ENCODE measurements around the gene PLA2G4B. TPM values are rescaled to one million over a fixed set of nuclear protein-coding genes. Genes with fewer than 3 reads are reported as not detected.
A peak's percentile ranks its signal among the peaks of the same experiment; 100 is the strongest.

The PLA2G4B gene
- total RNA-seq, 1 donor from 2014 or later, result 9.8 TPM

GRCh38 chr15:41843571-41843970, 4.9 kb downstream of the PLA2G4B start:
- intact Hi-C loops (cut with DNase I), result no loop called here
- ATAC-seq (no peak), DNase-seq (ENCODE audit: low spot score) (no peak)

- ATAC-seq (no peak), DNase-seq (ENCODE audit: low spot score) (no peak)
- intact Hi-C loops (cut with DNase I), result no loop called here
These were observed 6.2 kb downstream of the PLA2G4B start for GRCh38 chr15:41844814-41845213.

GRCh38 chr15:41847206-41847605, 8.6 kb downstream of the PLA2G4B start:
- ATAC-seq (no peak), DNase-seq (ENCODE audit: low spot score) (no peak)
- intact Hi-C loops (cut with DNase I), result no loop called here

- no peak for ATAC-seq
- DNase-seq (ENCODE audit: low spot score), result no peak
- intact Hi-C loops (cut with DNase I), result no loop called here
These were observed 9.3 kb downstream of the PLA2G4B start for GRCh38 chr15:41847981-41848380.

GRCh38 chr15:41848631-41849030, 10.0 kb downstream of the PLA2G4B start:
- ATAC-seq (peak; percentile 32), DNase-seq (ENCODE audit: low spot score) (no peak)
- intact Hi-C loops (cut with DNase I), result no loop called here

- ATAC-seq (no peak), DNase-seq (ENCODE audit: low spot score) (no peak)
- intact Hi-C loops (cut with DNase I), result no loop called here
These were observed 10.6 kb downstream of the PLA2G4B start for GRCh38 chr15:41849204-41849603.

- peak; percentile 27 for ATAC-seq
- intact Hi-C loops (cut with DNase I), result no loop called here
- no peak for DNase-seq (ENCODE audit: low spot score)
These were observed 11.2 kb downstream of the PLA2G4B start for GRCh38 chr15:41849861-41850260.

- intact Hi-C loops (cut with DNase I), result no loop called here
- ATAC-seq, result no peak
These were observed 12.0 kb downstream of the PLA2G4B start for GRCh38 chr15:41850482-41851166.

GRCh38 chr15:41851167-41851523, 12.5 kb downstream of the PLA2G4B start:
- ATAC-seq, result no peak
- intact Hi-C loops (cut with DNase I), result no loop called here
- no peak for DNase-seq (ENCODE audit: low spot score)

More at GRCh38 chr15:41850482-41851166, 12.0 kb downstream of the PLA2G4B start:
- DNase-seq (ENCODE audit: low spot score), result no peak

GRCh38 chr15:41851755-41852370, 13.2 kb downstream of the PLA2G4B start:
- DNase-seq (ENCODE audit: low spot score) (no peak), ATAC-seq (no peak)
- intact Hi-C loops (cut with DNase I), result no loop called here

GRCh38 chr15:41852736-41853590, 14.3 kb downstream of the PLA2G4B start:
- DNase-seq (ENCODE audit: low spot score) (no peak), ATAC-seq (no peak)
- intact Hi-C loops (cut with DNase I), result no loop called here

GRCh38 chr15:41853831-41854230, 15.2 kb downstream of the PLA2G4B start:
- intact Hi-C loops (cut with DNase I), result no loop called here
- no peak for DNase-seq (ENCODE audit: low spot score)
- ATAC-seq, result no peak

- DNase-seq (ENCODE audit: low spot score), result no peak
- intact Hi-C loops (cut with DNase I), result no loop called here
- no peak for ATAC-seq
These were observed 15.8 kb downstream of the PLA2G4B start for GRCh38 chr15:41854443-41854842.

- DNase-seq (ENCODE audit: low spot score) (no peak), ATAC-seq (no peak)
- intact Hi-C loops (cut with DNase I), result no loop called here
These were observed 16.8 kb downstream of the PLA2G4B start for GRCh38 chr15:41855261-41855961.

- intact Hi-C loops (cut with DNase I), result no loop called here
- ATAC-seq, result no peak
These were observed 17.6 kb downstream of the PLA2G4B start for GRCh38 chr15:41856262-41856661.

GRCh38 chr15:41856716-41857115, 18.1 kb downstream of the PLA2G4B start:
- intact Hi-C loops (cut with DNase I), result no loop called here
- ATAC-seq (no peak), DNase-seq (ENCODE audit: low spot score) (no peak)

More at GRCh38 chr15:41856262-41856661, 17.6 kb downstream of the PLA2G4B start:
- no peak for DNase-seq (ENCODE audit: low spot score)

GRCh38 chr15:41857316-41857715, 18.7 kb downstream of the PLA2G4B start:
- intact Hi-C loops (cut with DNase I), result no loop called here
- DNase-seq (ENCODE audit: low spot score) (no peak), ATAC-seq (no peak)

- no peak for ATAC-seq
- no peak for DNase-seq (ENCODE audit: low spot score)
- intact Hi-C loops (cut with DNase I), result no loop called here
These were observed 20.1 kb downstream of the PLA2G4B start for GRCh38 chr15:41858756-41859155.

- DNase-seq (ENCODE audit: low spot score), result no peak
- ATAC-seq, result no peak
- intact Hi-C loops (cut with DNase I), result no loop called here
These were observed 21.6 kb downstream of the PLA2G4B start for GRCh38 chr15:41860049-41860828.
